Chondrocyte (in vitro differentiated cells): Measurements from ENCODE around the gene FITM2. TPM values are rescaled to one million over a fixed set of nuclear protein-coding genes. Genes with fewer than 3 reads are reported as not detected.
A peak's percentile ranks its signal among the peaks of the same experiment; 100 is the strongest.

Experiments used
- DNase-seq: peaks from one replicate; pipeline ENCODE4 v3.0.0; 2021; ENCODE audit warnings: mixed read lengths, low spot score
- H3K27ac Mint-ChIP-seq: one replicate; pipeline ENCODE4 v1.8.0; 2021; ENCODE audit warnings: mild to moderate bottlenecking, moderate library complexity, mixed read lengths; ENCODE audit not compliant: unreplicated experiment
- H3K27me3 Mint-ChIP-seq: 2 replicates; pipeline ENCODE4 v1.8.0; 2021; ENCODE audit warnings: low read depth, mixed read lengths
- H3K36me3 Mint-ChIP-seq: 2 replicates; pipeline ENCODE4 v1.8.0; 2021; ENCODE audit warnings: low read depth, mixed read lengths
- H3K4me1 Mint-ChIP-seq: 2 replicates; pipeline ENCODE4 v1.8.0; 2021; ENCODE audit warnings: low read depth, mild to moderate bottlenecking, mixed read lengths
- H3K4me3 Mint-ChIP-seq: one replicate; pipeline ENCODE4 v1.8.0; 2021; ENCODE audit warnings: mild to moderate bottlenecking, moderate library complexity, mixed read lengths; ENCODE audit not compliant: unreplicated experiment
- H3K9me3 Mint-ChIP-seq: 2 replicates; pipeline ENCODE4 v1.8.0; 2021; ENCODE audit warnings: low read depth, mixed read lengths
- total RNA-seq: library from RNA; stranded (reverse); gene quantifications from 3 replicates; pipeline ENCODE4 v1.2.1, GENCODE V29; 2021
- TF ChIP-seq, protein P1 (sequence below): fragments of 200-600 bp; sonication (generic); IDR thresholded peaks from 2 replicates; pipeline ENCODE4 v1.5.0; 2021; ENCODE audit warnings: antibody characterized with exemption, mild to moderate bottlenecking, moderate library complexity

The FITM2 gene
- total RNA-seq, 1 donor from 2014 or later = 10.0 TPM

DNA sequence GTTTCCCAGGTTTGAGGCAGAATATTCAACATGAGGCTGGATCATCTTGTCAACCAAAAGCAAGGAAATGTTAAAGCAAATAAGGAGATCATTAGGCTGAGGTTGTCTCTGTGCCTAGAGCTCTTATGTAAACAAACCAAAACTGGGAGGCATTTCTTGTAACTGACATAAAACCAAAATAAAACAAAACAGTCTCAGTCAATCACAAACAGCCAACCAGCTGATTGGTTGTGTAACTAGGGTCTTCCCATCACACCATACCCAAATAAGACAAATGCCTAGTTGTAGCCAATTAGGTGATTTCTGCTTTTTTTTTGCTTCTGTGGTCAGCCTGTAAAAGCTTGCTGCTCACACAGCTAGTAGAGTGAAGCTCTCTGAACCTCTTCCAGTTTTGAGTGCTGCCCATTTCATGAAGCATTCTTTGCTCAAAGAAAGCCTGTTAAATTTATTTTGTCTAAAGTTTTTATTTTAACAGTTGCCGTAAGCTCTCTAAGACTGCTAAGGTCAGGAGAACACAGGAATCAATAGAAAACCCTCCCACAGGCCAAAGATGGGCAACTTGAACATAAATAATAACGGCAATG lies 8.9 kb upstream of the FITM2 start:
- H3K27me3 Mint-ChIP-seq = peaks cover 2% of the 10 kb centered on the region
- H3K4me1 Mint-ChIP-seq = peaks cover 6% of the 10 kb centered on the region
- TF ChIP-seq, protein P1, sequence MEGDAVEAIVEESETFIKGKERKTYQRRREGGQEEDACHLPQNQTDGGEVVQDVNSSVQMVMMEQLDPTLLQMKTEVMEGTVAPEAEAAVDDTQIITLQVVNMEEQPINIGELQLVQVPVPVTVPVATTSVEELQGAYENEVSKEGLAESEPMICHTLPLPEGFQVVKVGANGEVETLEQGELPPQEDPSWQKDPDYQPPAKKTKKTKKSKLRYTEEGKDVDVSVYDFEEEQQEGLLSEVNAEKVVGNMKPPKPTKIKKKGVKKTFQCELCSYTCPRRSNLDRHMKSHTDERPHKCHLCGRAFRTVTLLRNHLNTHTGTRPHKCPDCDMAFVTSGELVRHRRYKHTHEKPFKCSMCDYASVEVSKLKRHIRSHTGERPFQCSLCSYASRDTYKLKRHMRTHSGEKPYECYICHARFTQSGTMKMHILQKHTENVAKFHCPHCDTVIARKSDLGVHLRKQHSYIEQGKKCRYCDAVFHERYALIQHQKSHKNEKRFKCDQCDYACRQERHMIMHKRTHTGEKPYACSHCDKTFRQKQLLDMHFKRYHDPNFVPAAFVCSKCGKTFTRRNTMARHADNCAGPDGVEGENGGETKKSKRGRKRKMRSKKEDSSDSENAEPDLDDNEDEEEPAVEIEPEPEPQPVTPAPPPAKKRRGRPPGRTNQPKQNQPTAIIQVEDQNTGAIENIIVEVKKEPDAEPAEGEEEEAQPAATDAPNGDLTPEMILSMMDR = no peak
- no peak overlapping the region for H3K27ac Mint-ChIP-seq
- H3K9me3 Mint-ChIP-seq = peaks cover 4% of the 10 kb centered on the region
- H3K36me3 Mint-ChIP-seq = no peaks in the 10 kb centered on the region
- no peak for DNase-seq
- H3K4me3 Mint-ChIP-seq = no peak overlapping the region

DNA sequence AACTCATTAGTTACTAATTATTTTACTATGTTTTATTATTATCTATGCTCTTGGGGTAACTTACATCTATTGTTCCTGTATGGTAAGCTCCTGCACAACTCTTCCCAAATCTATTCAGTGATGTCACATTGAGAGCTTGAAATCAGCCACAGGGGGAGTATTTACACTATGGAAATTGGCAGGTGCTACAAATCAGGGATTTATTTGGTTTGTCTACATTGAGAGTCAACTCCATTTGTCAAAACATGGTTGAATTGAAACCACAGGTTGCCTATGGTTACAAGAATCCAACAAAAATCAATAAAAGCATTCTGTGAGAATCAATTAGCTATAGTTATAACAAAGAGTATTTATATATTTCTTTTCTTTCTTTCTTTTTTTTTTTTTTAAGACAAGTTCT lies 3.9 kb upstream of the FITM2 start:
- TF ChIP-seq, protein P1 = no peak
- H3K27me3 Mint-ChIP-seq = peaks cover 2% of the 10 kb centered on the region

DNA sequence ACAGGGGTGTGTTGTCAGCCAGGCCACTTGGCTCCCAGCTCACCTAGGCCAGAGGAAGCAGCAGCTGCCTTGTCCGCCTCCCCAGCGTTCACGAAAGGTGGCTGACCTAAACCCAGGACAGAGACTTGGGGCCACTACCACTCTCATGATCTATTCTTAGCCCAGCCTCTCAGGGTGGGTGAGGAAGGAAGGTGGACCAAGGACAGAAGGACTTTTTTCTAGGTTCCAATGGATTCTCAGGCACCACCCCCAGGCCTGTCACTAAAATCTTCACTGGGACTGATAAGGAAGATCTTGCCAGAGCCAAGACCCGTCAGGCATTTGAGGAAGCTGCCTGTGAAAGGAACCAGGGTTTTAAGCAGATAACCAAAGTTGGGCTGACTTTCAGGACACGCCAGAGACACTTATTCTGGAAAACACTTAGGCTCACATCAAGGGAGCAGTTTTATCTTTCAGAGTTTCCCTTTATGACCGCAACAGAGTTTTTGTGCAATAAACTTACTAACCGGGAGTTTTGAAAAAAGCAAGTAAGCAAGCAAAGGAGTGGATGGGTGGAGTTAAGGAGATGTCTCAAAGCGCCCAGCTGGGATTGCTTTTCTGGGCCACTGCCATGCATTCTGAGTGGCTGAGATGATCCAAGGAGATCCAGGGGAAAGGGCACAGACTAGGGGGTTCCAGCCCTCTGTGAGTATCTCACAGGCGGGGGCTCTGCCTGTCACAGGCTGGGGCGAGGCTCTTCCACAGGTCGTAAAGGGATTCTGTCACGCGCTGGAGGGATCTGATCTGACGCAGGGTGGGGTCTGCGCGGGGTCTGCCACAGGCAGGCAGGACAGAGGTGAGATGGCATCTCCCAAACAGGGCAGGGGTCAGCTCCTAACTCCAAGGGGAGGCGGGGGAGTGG lies 989 bp downstream of the FITM2 start:
- H3K27ac Mint-ChIP-seq = peak overlapping the region; percentile 66
- no peaks in the 10 kb centered on the region for H3K36me3 Mint-ChIP-seq
- no peaks in the 10 kb centered on the region for H3K9me3 Mint-ChIP-seq
- no peak for DNase-seq
- H3K4me1 Mint-ChIP-seq = peaks cover 17% of the 10 kb centered on the region
- peak overlapping the region; percentile 86 for H3K4me3 Mint-ChIP-seq
- H3K27me3 Mint-ChIP-seq = no peaks in the 10 kb centered on the region
- TF ChIP-seq, protein P1 = no peak

More for the DNA sequence above, 3.9 kb upstream of the FITM2 start:
- DNase-seq = no peak
- Mint-ChIP-seq H3K27ac (no peak overlapping the region), H3K9me3 (no peaks in the 10 kb centered on the region), H3K36me3 (no peaks in the 10 kb centered on the region), H3K4me3 (no peak overlapping the region), H3K4me1 (peaks cover 11% of the 10 kb centered on the region)

DNA sequence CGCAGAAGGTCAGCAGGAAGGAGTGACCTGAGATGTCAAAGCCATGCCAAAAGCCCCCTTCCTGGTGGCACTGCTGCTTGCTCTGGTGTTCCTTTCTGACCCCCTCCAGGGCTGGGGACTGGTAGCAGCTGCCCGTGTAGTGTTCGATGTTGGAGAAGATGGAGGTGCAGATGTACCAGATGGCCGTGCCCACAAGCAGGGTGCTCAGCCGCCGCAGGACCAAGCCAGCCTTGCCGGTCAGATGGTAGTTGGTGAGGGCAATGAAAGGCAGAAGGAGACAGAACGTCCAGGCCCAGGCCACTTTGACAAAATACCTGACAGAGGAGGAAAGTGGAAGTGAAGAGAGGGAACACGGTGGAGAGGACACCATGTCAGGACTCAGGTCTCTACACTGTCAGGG lies 4.1 kb downstream of the FITM2 start:
- DNase-seq = no peak
- no peaks in the 10 kb centered on the region for H3K9me3 Mint-ChIP-seq
- no peaks in the 10 kb centered on the region for H3K27me3 Mint-ChIP-seq
- no peak overlapping the region for H3K27ac Mint-ChIP-seq
- peaks cover 17% of the 10 kb centered on the region for H3K4me1 Mint-ChIP-seq
- TF ChIP-seq, protein P1 = no peak
- peaks cover 1% of the 10 kb centered on the region for H3K36me3 Mint-ChIP-seq
- no peak overlapping the region for H3K4me3 Mint-ChIP-seq

DNA sequence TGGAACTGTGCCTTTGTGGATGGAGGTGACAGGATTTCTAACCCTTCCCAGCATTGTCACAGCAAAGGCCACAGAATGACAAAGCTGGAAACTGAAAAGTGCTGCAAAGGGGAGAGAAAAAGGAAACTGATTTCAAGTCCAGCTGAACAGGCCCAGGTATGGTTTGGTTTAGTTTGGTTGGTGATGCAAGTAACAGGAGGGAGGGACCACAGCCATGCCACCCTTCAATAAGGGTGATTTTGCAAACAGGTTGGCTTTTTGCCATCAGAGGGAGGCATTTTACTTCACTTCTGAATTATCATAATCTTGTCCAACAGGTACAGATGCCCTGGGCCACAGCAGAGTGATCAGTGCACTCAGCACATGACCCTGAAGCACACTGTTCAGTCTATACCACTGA lies 6.6 kb downstream of the FITM2 start:
- Mint-ChIP-seq H3K4me3 (no peak overlapping the region), H3K27ac (no peak overlapping the region), H3K27me3 (no peaks in the 10 kb centered on the region), H3K9me3 (no peaks in the 10 kb centered on the region), H3K4me1 (peaks cover under 1% of the 10 kb centered on the region), H3K36me3 (peaks cover 1% of the 10 kb centered on the region)
- DNase-seq = no peak
- TF ChIP-seq, protein P1 = no peak
